Stimulated activated CD4-positive, alpha-beta T cell treated with anti-CD3 and anti-CD28 coated beads, Interleukin-12 subunit alpha, Interleukin-12 subunit beta, amount 100 ng/mL, for 4 hours (primary cell): ENCODE measurements around the gene TMPRSS11B.
"Not testable (repeated sequence)": the region's sequence is repeated elsewhere in the genome, so short reads cannot be mapped to it uniquely, and the experiment has no call there.

Experiments used
- DNase-seq: peaks from one replicate; pipeline ENCODE4 v3.0.0-alpha.2; 2020

Gene TMPRSS11B

GRCh38 chr4:68216501-68216900 is 29.0 kb downstream of the TMPRSS11B start:
- DNase-seq = no peak

GRCh38 chr4:68209003-68209402 is 36.5 kb downstream of the TMPRSS11B start:
- no peak for DNase-seq

DNA sequence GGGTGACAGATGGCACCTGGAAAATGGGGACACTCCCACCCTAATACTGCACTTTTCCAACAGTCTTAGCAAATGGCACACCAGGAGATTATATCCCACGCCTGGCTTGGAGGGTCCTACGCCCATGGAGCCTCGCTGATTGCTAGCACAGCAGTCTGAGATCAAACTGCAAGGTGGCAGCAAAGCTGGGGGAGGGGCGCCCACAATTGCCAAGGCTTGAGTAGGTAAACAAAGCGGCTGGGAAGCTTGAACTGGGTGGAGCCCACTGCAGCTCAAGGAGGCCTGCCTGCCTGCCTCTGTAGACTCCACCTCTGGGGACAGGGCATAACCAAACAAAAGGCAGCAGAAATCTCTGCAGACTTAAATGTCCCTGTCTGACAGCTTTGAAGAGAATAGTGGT is 51.2 kb downstream of the TMPRSS11B start:
- DNase-seq = not testable (repeated sequence)

DNA sequence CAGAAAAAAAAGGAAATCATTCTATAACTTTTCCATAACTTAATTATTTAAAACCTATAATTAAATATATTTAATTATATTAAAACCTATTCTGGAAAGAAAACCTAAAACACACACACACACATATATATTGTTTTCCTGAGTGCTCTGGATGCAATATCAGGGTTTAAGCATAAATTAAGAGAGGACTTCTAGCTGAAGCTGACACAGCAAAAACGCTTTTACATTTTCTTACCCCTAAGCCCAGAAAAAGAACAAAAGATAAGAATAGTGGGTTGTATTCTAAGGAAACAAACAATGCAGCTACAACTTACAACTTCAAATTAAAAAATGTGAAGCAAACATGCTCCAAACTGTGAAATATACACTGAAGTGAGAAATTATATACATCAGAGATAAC is 52.3 kb downstream of the TMPRSS11B start:
- no peak for DNase-seq

- DNase-seq = no peak
Measured at GRCh38 chr4:68187145-68187544, 58.3 kb downstream of the TMPRSS11B start.

- no peak for DNase-seq
Measured at GRCh38 chr4:68184923-68185322, 60.6 kb downstream of the TMPRSS11B start.

DNA sequence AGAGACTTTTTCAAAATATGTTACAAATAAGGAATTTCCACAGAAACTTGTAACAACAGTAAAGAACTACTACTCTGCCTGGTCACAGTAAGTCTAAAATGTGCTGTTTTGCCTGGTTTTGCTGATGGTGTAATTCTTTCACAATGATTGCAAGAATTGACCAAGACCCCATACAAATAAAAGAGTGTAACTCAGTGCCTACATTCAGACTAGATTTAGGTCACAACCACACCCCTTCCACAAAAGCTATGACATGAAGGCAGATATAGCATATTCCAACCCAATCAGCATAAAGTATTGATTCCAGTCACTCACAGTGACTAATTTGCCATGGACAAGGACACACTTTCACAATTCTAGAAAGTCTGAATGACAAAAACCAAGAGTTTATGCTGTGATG is 62.1 kb downstream of the TMPRSS11B start:
- DNase-seq = no peak

DNA sequence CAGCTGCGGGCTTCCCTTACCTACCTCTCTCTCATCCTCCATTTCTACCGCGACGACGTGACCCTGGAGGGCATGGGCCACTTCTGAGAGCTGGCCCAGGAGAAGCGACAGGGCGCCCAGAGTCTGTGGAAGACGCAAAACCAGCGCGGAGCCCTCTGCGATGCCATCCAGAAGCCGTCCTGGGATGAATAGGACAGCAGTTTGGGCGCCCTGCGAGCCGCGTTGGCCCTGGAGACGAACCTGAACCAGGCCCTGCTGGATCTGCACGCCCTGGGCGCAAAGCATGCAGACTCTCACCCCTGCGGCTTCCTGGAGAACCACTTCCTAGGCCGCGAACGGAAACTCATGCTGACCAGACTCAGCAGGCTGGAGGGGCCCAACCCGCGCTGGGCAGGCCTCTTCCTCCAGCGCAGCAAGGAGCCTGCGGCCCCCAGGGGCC is 63.1 kb downstream of the TMPRSS11B start:
- no peak for DNase-seq

GRCh38 chr4:68180849-68181526 is 64.5 kb downstream of the TMPRSS11B start:
- no peak for DNase-seq

GRCh38 chr4:68176904-68177303 is 68.6 kb downstream of the TMPRSS11B start:
- no peak for DNase-seq
